ENCODE data around the gene HAGH.

Gene HAGH

DNA sequence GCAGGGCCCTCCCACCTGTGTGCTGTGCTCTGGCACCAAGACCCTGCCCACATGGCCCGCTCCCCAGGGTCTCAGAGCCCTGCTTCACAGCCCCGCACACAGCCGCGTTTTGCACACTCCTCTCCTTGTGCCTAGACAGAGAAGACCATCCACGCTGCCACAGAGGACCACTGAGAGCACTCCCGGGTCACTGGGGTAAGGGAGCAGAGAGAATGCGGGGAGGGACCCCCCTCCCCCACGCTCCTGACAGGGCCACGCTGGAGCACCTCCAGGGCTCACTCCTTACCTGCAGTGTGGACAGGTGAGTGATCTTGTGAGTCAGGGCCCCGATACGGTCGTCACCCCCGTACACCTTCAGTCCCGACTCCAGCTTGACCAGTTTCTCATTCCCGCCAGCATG, 7.0 kb downstream of the HAGH start:
- TF ChIP-seq, protein P1, sequence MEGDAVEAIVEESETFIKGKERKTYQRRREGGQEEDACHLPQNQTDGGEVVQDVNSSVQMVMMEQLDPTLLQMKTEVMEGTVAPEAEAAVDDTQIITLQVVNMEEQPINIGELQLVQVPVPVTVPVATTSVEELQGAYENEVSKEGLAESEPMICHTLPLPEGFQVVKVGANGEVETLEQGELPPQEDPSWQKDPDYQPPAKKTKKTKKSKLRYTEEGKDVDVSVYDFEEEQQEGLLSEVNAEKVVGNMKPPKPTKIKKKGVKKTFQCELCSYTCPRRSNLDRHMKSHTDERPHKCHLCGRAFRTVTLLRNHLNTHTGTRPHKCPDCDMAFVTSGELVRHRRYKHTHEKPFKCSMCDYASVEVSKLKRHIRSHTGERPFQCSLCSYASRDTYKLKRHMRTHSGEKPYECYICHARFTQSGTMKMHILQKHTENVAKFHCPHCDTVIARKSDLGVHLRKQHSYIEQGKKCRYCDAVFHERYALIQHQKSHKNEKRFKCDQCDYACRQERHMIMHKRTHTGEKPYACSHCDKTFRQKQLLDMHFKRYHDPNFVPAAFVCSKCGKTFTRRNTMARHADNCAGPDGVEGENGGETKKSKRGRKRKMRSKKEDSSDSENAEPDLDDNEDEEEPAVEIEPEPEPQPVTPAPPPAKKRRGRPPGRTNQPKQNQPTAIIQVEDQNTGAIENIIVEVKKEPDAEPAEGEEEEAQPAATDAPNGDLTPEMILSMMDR (IDR thresholded peaks at IDR 0.05; ENCODE audit: control extremely low read depth, extremely low read depth, low read depth, missing control alignments), result no peak
- CTCF ChIA-PET, result interaction anchor here (1.2 kb wide), 1 partner anchor 9 kb away, joined by 4 read pairs; no protein-coding TSS in a partner anchor

DNA sequence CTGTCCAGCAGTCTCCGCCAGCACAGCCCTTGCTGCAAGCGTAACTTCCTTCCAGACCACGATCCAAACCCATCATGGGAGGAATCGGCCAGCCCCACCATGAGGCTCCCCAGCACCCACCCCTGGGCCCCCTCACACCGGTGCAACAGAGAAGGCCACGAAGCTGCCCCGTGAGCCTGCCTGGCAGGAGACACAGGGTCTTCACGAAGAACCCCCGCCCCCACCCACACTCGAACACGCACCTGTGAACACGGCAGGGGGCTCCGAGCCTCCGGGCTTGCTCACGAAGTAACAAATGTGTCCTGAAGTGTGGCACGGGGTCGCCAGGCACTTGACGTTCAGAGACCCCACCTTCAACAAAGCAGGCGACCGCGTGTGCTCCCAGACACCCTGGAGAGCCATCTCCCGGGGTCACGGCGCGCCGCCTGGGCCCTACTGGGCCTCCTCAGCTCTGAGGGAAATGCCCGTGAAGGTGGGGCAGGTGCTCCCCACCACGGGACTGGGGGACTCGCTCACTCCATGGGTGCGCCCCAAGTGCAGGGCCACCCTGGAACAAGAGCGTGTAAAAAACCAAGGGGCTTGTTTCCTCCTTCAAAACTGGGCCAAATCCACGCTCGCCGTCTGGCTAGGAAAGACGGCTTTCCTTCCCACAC, 7.6 kb downstream of the HAGH start:
- ChIA-PET POLR2A (no interaction called here), CTCF (no interaction called here)
- no peak for DNase-seq (ENCODE audit: extremely low spot score)
- TF ChIP-seq, protein P1 (IDR thresholded peaks at IDR 0.05; ENCODE audit: control extremely low read depth, extremely low read depth, low read depth, missing control alignments), result no peak

More for the DNA sequence above, 7.0 kb downstream of the HAGH start:
- no peak for DNase-seq (ENCODE audit: extremely low spot score)
- POLR2A ChIA-PET, result no interaction called here

DNA sequence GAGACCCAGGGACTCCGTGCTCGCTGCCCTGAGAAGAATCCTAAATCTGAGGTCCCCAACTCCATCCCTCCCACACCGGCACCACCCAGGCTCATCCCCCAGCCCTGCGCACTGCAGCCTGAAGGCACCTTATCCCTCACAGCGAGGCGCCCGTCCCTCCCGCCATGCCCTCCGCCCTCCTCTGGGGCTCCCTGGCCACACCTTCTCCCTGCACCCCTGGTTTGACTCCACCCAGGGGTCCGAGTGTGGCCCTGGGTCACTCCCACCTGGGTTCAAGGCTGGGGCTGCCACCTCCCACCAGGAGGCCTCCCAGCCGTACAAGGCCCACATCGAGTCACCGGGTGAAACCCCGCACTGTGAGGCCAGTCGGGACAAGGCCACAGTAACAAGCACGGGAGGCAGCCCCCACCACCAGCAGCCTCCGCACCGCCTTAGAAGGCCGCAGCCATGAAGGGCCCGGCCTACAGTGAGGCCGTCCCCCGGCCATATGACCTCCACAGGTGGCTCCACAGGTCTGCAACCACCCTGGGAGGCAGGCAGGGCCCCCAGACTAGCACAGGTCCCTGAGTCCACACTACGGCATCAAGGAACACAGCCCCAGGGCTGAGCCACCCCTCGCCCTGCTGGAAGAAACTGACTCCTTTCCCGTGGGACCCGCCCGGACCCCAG, 8.3 kb downstream of the HAGH start:
- no peak for DNase-seq (ENCODE audit: extremely low spot score)
- TF ChIP-seq, protein P1 (IDR thresholded peaks at IDR 0.05; ENCODE audit: control extremely low read depth, extremely low read depth, low read depth, missing control alignments), result no peak
- CTCF ChIA-PET, result no interaction called here
- POLR2A ChIA-PET, result no interaction called here

DNA sequence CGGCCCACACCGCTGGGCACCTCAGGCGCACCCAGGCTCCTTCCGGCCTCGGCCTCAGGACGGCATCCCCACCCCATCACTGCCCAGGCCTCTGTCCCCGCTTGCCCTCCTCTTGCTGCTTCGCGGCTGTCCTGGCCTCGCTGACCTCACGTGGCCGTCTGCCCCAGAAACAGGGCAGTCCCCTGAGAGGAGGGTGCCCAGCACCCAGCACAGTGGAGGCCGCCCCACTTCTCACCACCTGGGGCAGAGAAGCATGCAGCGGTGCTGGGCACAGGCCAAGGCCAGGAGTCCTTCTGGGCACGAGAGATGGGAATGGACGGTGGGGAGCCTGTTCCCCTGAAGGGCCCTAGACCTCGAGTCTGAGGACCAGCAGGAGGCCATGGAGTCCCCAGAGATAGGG, 8.9 kb downstream of the HAGH start:
- TF ChIP-seq, protein P1 (IDR thresholded peaks at IDR 0.05; ENCODE audit: control extremely low read depth, extremely low read depth, low read depth, missing control alignments), result no peak
- CTCF ChIA-PET, result no interaction called here
- no peak for DNase-seq (ENCODE audit: extremely low spot score)
- POLR2A ChIA-PET, result no interaction called here

DNA sequence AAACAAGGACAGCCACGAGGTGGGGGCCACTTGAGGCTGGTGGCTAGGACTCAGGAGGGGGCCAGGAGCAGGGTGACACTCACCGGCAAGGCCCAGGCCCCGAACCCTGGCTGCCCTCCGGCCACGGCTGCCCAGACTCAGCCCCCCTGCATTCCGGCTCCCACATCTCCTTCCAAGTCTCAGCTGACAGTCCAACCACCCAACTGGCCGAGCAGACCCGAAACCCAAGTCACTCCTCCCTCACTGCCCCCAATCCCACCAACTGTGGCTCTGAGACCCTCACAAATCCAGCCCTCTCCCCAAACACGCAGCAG, 9.4 kb downstream of the HAGH start:
- TF ChIP-seq, protein P1 (IDR thresholded peaks at IDR 0.05; ENCODE audit: control extremely low read depth, extremely low read depth, low read depth, missing control alignments), result no peak
- ChIA-PET POLR2A (interaction anchor here (0.6 kb wide), 1 partner anchor 32 kb away, joined by 3 read pairs; no protein-coding TSS in a partner anchor), CTCF (no interaction called here)
- no peak for DNase-seq (ENCODE audit: extremely low spot score)

DNA sequence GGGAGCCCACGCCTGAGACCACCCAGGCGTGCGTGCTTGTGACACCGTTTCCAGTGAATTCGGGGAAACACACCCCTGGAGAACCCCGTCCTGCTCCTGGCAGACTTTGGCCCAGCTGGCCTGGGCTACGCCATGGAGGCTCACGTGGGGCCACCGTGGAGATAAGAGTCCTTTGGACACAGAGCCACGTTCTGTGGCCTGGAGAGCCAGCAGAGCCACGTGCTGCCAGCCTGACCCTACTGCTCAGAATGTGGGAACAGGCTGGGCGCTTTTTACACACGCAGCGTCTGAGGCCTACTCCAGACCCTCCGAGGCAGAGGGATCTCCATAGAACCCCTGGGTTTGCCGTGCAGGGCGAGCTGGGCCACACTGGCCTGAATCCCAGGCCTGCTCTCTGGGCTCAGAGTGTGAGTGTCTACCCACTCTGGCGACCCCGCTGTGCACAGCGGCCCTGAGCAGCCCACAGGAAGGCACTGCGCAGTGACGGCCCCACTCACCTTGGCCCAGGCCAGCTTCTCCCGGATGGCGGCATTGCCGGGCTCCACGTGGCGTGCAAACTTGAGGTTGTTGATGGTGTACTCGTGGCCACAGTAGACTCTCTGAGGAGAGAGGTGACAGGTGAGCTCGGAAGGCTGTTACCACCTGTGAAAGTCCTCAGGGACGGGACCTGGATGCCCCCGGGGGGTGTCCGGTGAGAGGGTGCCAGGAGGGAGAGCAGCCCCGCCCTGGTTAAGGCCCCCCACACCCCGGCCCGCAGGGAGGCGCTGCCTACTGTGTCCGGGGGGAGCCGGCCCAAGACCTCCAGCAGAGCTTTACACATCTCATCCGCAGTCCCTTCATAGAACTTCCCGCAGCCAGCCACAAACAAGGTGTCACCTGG, 10.0 kb downstream of the HAGH start:
- TF ChIP-seq, protein P1 (IDR thresholded peaks at IDR 0.05; ENCODE audit: control extremely low read depth, extremely low read depth, low read depth, missing control alignments), result no peak
- ChIA-PET CTCF (no interaction called here), POLR2A (interaction anchor here (0.6 kb wide), 1 partner anchor 33 kb away, joined by 3 read pairs; no protein-coding TSS in a partner anchor)
- DNase-seq (ENCODE audit: extremely low spot score), result no peak
